MM.1S (cell line): ENCODE results near the gene PAPPA.

Experiments used
- DNase-seq: peaks from one replicate; pipeline ENCODE4 v3.0.0-alpha.2; 2015
- H2AFZ ChIP-seq: fragments of 300-600 bp; sonication (generic); 2 replicates; pipeline ENCODE4 v1.6.0; 2016; ENCODE audit warnings: antibody characterized with exemption, low read length
- H3F3A ChIP-seq: fragments of 300-600 bp; sonication (generic); 2 replicates; pipeline ENCODE4 v1.6.1; 2016; ENCODE audit warnings: mild to moderate bottlenecking, antibody characterized with exemption, low read length, moderate library complexity, mixed read lengths; ENCODE audit not compliant: insufficient read depth
- H3K27ac ChIP-seq: fragments of 300-600 bp; sonication (generic); 2 replicates; pipeline ENCODE4 v1.5.1; 2016; ENCODE audit warnings: mild to moderate bottlenecking, low read length
- H3K27me3 ChIP-seq: fragments of 300-600 bp; sonication (generic); replicated peaks from 2 replicates; pipeline ENCODE4 v1.6.0; 2016; ENCODE audit warnings: low read length; ENCODE audit not compliant: insufficient read depth
- H3K36me3 ChIP-seq: fragments of 300-600 bp; sonication (generic); replicated peaks from 2 replicates; pipeline ENCODE4 v1.6.1; 2016; ENCODE audit warnings: mild to moderate bottlenecking, low read length, mixed read lengths; ENCODE audit not compliant: insufficient read depth
- H3K4me1 ChIP-seq: fragments of 300-600 bp; sonication (generic); 2 replicates; pipeline ENCODE4 v1.6.1; 2016; ENCODE audit warnings: low read length, mixed read lengths
- H3K4me2 ChIP-seq: fragments of 300-600 bp; sonication (generic); 2 replicates; pipeline ENCODE4 v1.6.0; 2016; ENCODE audit warnings: low read depth, low read length
- H3K4me3 ChIP-seq: fragments of 300-600 bp; sonication (generic); 2 replicates; pipeline ENCODE4 v1.5.1; 2016; ENCODE audit warnings: low read length, mixed read lengths
- H3K79me2 ChIP-seq: fragments of 300-600 bp; sonication (generic); 2 replicates; pipeline ENCODE4 v1.6.1; 2016; ENCODE audit warnings: mixed run types, low read length, mixed read lengths
- H3K9ac ChIP-seq: fragments of 300-600 bp; sonication (generic); 2 replicates; pipeline ENCODE4 v1.6.1; 2016; ENCODE audit warnings: low read length, mixed read lengths
- H3K9me2 ChIP-seq: fragments of 300-600 bp; sonication (generic); replicated peaks from 2 replicates; pipeline ENCODE4 v1.6.1; 2016; ENCODE audit warnings: mild to moderate bottlenecking, low read length, mixed read lengths; ENCODE audit not compliant: insufficient read depth
- H3K9me3 ChIP-seq: fragments of 300-600 bp; sonication (generic); replicated peaks from 2 replicates; pipeline ENCODE4 v1.6.1; 2016; ENCODE audit warnings: mild to moderate bottlenecking, low read length, mixed read lengths; ENCODE audit not compliant: insufficient read depth
- H4K20me1 ChIP-seq: fragments of 300-600 bp; sonication (generic); 2 replicates; pipeline ENCODE4 v1.6.1; 2016; ENCODE audit warnings: mild to moderate bottlenecking, low read length, moderate library complexity, mixed read lengths; ENCODE audit not compliant: insufficient read depth
- EZH2 ChIP-seq: fragments of 300-600 bp; sonication (generic); optimal IDR thresholded peaks from 2 replicates; pipeline ENCODE3; 2017; ENCODE audit warnings: low read depth, mild to moderate bottlenecking, antibody characterized with exemption, low read length, mixed read lengths
- EZH2phosphoT487 ChIP-seq: fragments of 300-600 bp; sonication (generic); IDR thresholded peaks from 2 replicates; pipeline ENCODE4 v1.6.1; 2018; ENCODE audit warnings: antibody characterized with exemption, low read length
- TF ChIP-seq, protein P1 (sequence below): fragments of 300-600 bp; sonication (generic); IDR thresholded peaks from 2 replicates; pipeline ENCODE4 v1.5.1; 2016; ENCODE audit warnings: antibody characterized with exemption, low read length, mixed read lengths

Gene PAPPA

DNA sequence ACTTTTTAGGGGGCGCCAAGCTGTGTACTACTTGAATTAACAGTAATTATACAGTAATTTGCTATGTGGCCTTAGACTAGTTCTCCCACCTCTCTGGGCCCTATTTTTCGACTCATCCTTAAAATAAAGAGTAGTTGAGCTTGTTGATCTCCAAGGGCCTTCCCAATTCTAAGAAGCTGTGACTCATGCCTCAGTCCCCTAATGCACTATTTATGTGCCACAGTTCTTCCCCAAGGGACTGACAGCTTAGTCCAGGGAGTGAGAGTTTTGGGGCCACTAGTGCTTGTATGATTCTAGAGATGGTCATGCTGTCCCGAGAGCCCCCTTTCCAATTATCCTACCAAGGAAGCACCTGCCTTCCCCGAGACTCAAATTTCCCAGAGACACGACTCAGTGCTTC, 149.7 kb downstream of the PAPPA start:
- H3K9me3 ChIP-seq = no peaks in the 10 kb centered on the region
- H3K4me1 ChIP-seq = peaks cover 25% of the 10 kb centered on the region
- no peak overlapping the region for H3K4me3 ChIP-seq
- no peaks in the 10 kb centered on the region for H3K79me2 ChIP-seq
- no peak overlapping the region for H2AFZ ChIP-seq
- H3K9me2 ChIP-seq = no peaks in the 10 kb centered on the region
- H3K4me2 ChIP-seq = no peak overlapping the region
- no peaks in the 10 kb centered on the region for H3K36me3 ChIP-seq
- no peak overlapping the region for H3K27ac ChIP-seq
- DNase-seq = no peak
- TF ChIP-seq EZH2phosphoT487 = no peak
- TF ChIP-seq, protein P1, sequence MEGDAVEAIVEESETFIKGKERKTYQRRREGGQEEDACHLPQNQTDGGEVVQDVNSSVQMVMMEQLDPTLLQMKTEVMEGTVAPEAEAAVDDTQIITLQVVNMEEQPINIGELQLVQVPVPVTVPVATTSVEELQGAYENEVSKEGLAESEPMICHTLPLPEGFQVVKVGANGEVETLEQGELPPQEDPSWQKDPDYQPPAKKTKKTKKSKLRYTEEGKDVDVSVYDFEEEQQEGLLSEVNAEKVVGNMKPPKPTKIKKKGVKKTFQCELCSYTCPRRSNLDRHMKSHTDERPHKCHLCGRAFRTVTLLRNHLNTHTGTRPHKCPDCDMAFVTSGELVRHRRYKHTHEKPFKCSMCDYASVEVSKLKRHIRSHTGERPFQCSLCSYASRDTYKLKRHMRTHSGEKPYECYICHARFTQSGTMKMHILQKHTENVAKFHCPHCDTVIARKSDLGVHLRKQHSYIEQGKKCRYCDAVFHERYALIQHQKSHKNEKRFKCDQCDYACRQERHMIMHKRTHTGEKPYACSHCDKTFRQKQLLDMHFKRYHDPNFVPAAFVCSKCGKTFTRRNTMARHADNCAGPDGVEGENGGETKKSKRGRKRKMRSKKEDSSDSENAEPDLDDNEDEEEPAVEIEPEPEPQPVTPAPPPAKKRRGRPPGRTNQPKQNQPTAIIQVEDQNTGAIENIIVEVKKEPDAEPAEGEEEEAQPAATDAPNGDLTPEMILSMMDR = no peak
- no peak for TF ChIP-seq EZH2
- H4K20me1 ChIP-seq = no peaks in the 10 kb centered on the region
- no peaks in the 10 kb centered on the region for H3K27me3 ChIP-seq
- H3F3A ChIP-seq = 0 out of 2 replicates have a peak, but pooled peaks cover 4% of the 10 kb centered on the region
- H3K9ac ChIP-seq = no peak overlapping the region

DNA sequence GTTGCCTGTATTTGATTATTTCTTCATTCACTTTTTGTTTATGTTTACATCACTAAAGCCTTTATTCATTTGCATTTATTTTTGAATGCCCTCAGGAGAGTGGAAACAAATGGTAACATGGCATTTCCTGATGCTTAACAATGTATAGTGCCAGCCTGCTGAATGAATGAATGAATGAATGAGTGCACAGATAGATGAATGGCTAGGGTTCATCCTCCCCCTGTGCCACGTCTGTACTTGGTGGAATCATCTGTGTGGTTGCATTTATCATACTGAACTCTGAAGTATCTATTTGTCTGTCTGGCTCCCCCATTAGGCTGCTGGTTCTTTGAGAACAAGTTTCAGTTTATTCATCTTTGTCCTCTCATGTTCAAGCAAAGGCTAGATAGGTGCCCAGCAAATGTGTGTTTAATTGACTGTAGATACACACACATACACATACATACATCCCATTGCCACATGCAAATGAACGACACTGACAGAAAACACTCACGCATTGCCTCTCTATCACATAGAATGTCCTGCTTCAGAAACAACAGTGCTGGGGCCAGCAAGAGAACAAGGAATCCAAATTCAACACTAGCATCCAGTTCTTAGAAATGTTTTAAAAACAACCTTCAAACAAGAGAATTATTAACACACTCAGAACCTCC, 150.4 kb downstream of the PAPPA start:
- TF ChIP-seq, protein P1 = no peak
- no peak for TF ChIP-seq EZH2
- TF ChIP-seq EZH2phosphoT487 = no peak
- Histone ChIP-seq H3F3A (0 out of 2 replicates have a peak, but pooled peaks cover 3% of the 10 kb centered on the region), H3K9me2 (no peaks in the 10 kb centered on the region), H3K4me3 (no peak overlapping the region), H3K36me3 (no peaks in the 10 kb centered on the region), H3K4me1 (peaks cover 22% of the 10 kb centered on the region), H4K20me1 (no peaks in the 10 kb centered on the region), H3K79me2 (no peaks in the 10 kb centered on the region), H3K9me3 (no peaks in the 10 kb centered on the region), H3K9ac (no peak overlapping the region), H3K27ac (no peak overlapping the region), H3K27me3 (no peaks in the 10 kb centered on the region), H3K4me2 (no peak overlapping the region), H2AFZ (no peak overlapping the region)
- DNase-seq = no peak

DNA sequence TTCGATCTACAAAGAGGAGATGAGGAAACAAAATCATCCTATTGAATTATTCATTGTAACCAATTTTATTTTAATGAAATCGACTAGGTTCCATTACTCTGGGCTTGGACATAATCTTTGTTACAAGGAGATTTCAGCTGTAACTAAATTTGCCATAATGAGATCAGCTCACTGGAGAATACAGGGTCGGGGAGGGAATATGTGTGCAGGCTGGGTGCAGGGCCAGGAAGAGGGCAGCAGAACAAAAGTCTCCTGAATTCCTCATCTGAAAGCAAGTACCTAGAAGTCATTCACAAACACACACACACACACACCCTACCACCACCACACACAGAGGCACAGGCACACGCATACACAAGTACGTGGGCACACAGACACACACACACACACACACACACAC, 151.2 kb downstream of the PAPPA start:
- no peaks in the 10 kb centered on the region for H3K9me2 ChIP-seq
- no peak overlapping the region for H2AFZ ChIP-seq
- H4K20me1 ChIP-seq = no peaks in the 10 kb centered on the region
- no peaks in the 10 kb centered on the region for H3K27me3 ChIP-seq
- peaks cover 15% of the 10 kb centered on the region for H3K4me1 ChIP-seq
- H3K4me2 ChIP-seq = no peak overlapping the region
- H3K4me3 ChIP-seq = no peak overlapping the region
- H3K36me3 ChIP-seq = no peaks in the 10 kb centered on the region
- H3F3A ChIP-seq = no peaks in the 10 kb centered on the region
- H3K9ac ChIP-seq = no peak overlapping the region
- DNase-seq = no peak
- no peak overlapping the region for H3K27ac ChIP-seq
- H3K9me3 ChIP-seq = no peaks in the 10 kb centered on the region
- TF ChIP-seq EZH2 = no peak
- TF ChIP-seq, protein P1 = no peak
- TF ChIP-seq EZH2phosphoT487 = no peak
- H3K79me2 ChIP-seq = no peaks in the 10 kb centered on the region
